Upper lobe of left lung (tissue), 6 donors: ENCODE data around the gene CHCHD4. TPM values are rescaled to one million over a fixed set of nuclear protein-coding genes. Genes with fewer than 3 reads are reported as not detected.

Experiments used
- ATAC-seq, 2 donors: fragments of 200-7000 bp; cut with Tn5 transposase; one replicate each; pipeline ENCODE4 v1.9.1; 2022; ENCODE audit warnings: mild to moderate bottlenecking in 2 of 2, moderate library complexity in 2 of 2; ENCODE audit not compliant: low FRiP score in 2 of 2
- DNase-seq, 2 donors: peaks; one replicate each; pipeline ENCODE4 v3.0.0-alpha.2; 2019 to 2020
- H3K27ac ChIP-seq, 4 donors: fragments of 200-600 bp; sonication (generic); one replicate each; pipeline ENCODE4 v1.5.1; 2016 to 2019
- H3K27me3 ChIP-seq, 4 donors: fragments of 200-600 bp; sonication (generic); one replicate each; pipeline ENCODE4 v1.5.1; 2017 to 2019
- H3K36me3 ChIP-seq, 4 donors: fragments of 200-600 bp; sonication (generic); one replicate each; pipeline ENCODE4 v1.5.1; 2016 to 2019
- H3K4me1 ChIP-seq, 4 donors: fragments of 200-600 bp; sonication (generic); one replicate each; pipeline ENCODE4 v1.5.1; 2018 to 2019
- H3K4me3 ChIP-seq, 4 donors: fragments of 200-600 bp; sonication (generic); one replicate each; pipeline ENCODE4 v1.5.1; 2017 to 2019; ENCODE audit warnings: mild to moderate bottlenecking in 2 of 4, moderate library complexity in 1 of 4
- H3K9me3 ChIP-seq, 4 donors: fragments of 200-600 bp; sonication (generic); one replicate each; pipeline ENCODE4 v1.5.1; 2018 to 2019
- CTCF ChIP-seq, 6 experiments: fragments of 450-650 bp in 4 of 6; fragments of 200-600 bp in 2 of 6; sonication (generic) in 2 of 6; IDR thresholded peaks; one replicate each; pipeline ENCODE4 v1.5.1; 2016 to 2019; ENCODE audit warnings: antibody characterized with exemption in 6 of 6
- EP300 ChIP-seq, 4 donors: sonication (generic); formaldehyde crosslinking; IDR thresholded peaks; one replicate each; pipeline ENCODE4 v1.5.1; 2017; ENCODE audit warnings: antibody characterized with exemption in 4 of 4, control low read depth in 2 of 4
- POLR2A ChIP-seq, 4 donors: fragments of 450-650 bp; IDR thresholded peaks; one replicate each; pipeline ENCODE4 v1.5.1; 2016 to 2017; ENCODE audit warnings: antibody characterized with exemption in 4 of 4, mild to moderate bottlenecking in 2 of 4
- POLR2AphosphoS5 ChIP-seq, 2 donors: sonication (generic); formaldehyde crosslinking; IDR thresholded peaks; one replicate each; pipeline ENCODE4 v1.5.1; 2017; ENCODE audit warnings: antibody characterized with exemption in 2 of 2
- WGBS, 2 donors: methylation state at CpG; one replicate each; pipeline ENCODE4 v1.1.5; 2017 to 2018; 5-methylcytosine and 5-hydroxymethylcytosine counted together
- total RNA-seq, 6 donors: library from RNA; depleted of rRNA in 4 of 6; stranded (reverse); fragments of >200 nt in 4 of 6; gene quantifications; one replicate each; pipeline versions ENCODE4 v1.1.0 to v1.2.1, GENCODE V29; 2016 to 2021
- donor health status: DM: no; HTN: no; CAD: no; lungs with moderate emphysema.
- donor health status: DM: no; HTN: yes; CAD: no; lungs with severe emphysema.

The CHCHD4 gene
- total RNA-seq, 6 donors from 2014 or later: 2.1 to 13.2 (median 10.5) TPM

- no peaks in the 10 kb centered on the region for H3K9me3 ChIP-seq
- H3K4me1 ChIP-seq: no peaks in the 10 kb centered on the region
- DNase-seq (no peak), ATAC-seq (no peak)
- peaks cover 22 to 88% (median 62%) of the 10 kb centered on the region in 4 donors for H3K36me3 ChIP-seq
- H3K27ac ChIP-seq: no peak overlapping the region
- H3K27me3 ChIP-seq: no peaks in the 10 kb centered on the region
- TF ChIP-seq POLR2A (IDR thresholded peaks at IDR 0.05) (no peak), CTCF (IDR thresholded peaks at IDR 0.05) (no peak), EP300 (IDR thresholded peaks at IDR 0.05) (no peak), POLR2AphosphoS5 (IDR thresholded peaks at IDR 0.05) (no peak)
- H3K4me3 ChIP-seq: no peak overlapping the region
- 84 to 86% methylated on average over 5 of the region's 5 CpGs for WGBS, 2 donors
Observed at GRCh38 chr3:14154276-14154675, 29.6 kb upstream of the CHCHD4 start.

GRCh38 chr3:14153663-14154062 lies 29.0 kb upstream of the CHCHD4 start:
- 93 to 95% methylated on average over 6 of the region's 6 CpGs for WGBS, 2 donors
- no peaks in the 10 kb centered on the region for H3K27me3 ChIP-seq
- no peak for ATAC-seq
- H3K4me3 ChIP-seq: no peak overlapping the region
- TF ChIP-seq CTCF (IDR thresholded peaks at IDR 0.05) (no peak), POLR2A (IDR thresholded peaks at IDR 0.05) (no peak), EP300 (IDR thresholded peaks at IDR 0.05) (no peak), POLR2AphosphoS5 (IDR thresholded peaks at IDR 0.05) (no peak)
- peaks cover 16 to 84% (median 56%) of the 10 kb centered on the region in 4 donors for H3K36me3 ChIP-seq
- no peak overlapping the region for H3K27ac ChIP-seq
- DNase-seq: no peak
- H3K4me1 ChIP-seq: no peaks in the 10 kb centered on the region
- H3K9me3 ChIP-seq: no peaks in the 10 kb centered on the region

GRCh38 chr3:14152963-14153355 lies 28.3 kb upstream of the CHCHD4 start:
- Histone ChIP-seq H3K9me3 (no peaks in the 10 kb centered on the region), H3K4me1 (no peaks in the 10 kb centered on the region), H3K27ac (no peak overlapping the region), H3K4me3 (no peak overlapping the region), H3K36me3 (peaks cover 10 to 84% (median 54%) of the 10 kb centered on the region in 4 donors), H3K27me3 (no peaks in the 10 kb centered on the region)
- TF ChIP-seq EP300 (IDR thresholded peaks at IDR 0.05) (no peak), CTCF (IDR thresholded peaks at IDR 0.05) (no peak), POLR2A (IDR thresholded peaks at IDR 0.05) (no peak), POLR2AphosphoS5 (IDR thresholded peaks at IDR 0.05) (no peak)
- DNase-seq (no peak), ATAC-seq (no peak)
- 91 to 93% methylated on average over 4 of the region's 4 CpGs for WGBS, 2 donors

- no peaks in the 10 kb centered on the region for H3K4me1 ChIP-seq
- 85 to 91% methylated on average over 10 to 11 of the region's 11 CpGs for WGBS, 2 donors
- no peaks in the 10 kb centered on the region for H3K9me3 ChIP-seq
- H3K27me3 ChIP-seq: no peaks in the 10 kb centered on the region
- H3K36me3 ChIP-seq: peaks cover 7 to 84% (median 54%) of the 10 kb centered on the region in 4 donors
- TF ChIP-seq POLR2AphosphoS5 (IDR thresholded peaks at IDR 0.05): no peak
- no peak for TF ChIP-seq CTCF (IDR thresholded peaks at IDR 0.05)
- TF ChIP-seq EP300 (IDR thresholded peaks at IDR 0.05): no peak
- no peak for TF ChIP-seq POLR2A (IDR thresholded peaks at IDR 0.05)
- H3K4me3 ChIP-seq: no peak overlapping the region
- ATAC-seq (no peak), DNase-seq (no peak)
- no peak overlapping the region for H3K27ac ChIP-seq
Observed at GRCh38 chr3:14152233-14152962, 27.7 kb upstream of the CHCHD4 start.
